Cardiac atrium fibroblast (primary cell): ENCODE results near the gene RBM48. TPM values are rescaled to one million over a fixed set of nuclear protein-coding genes. Genes with fewer than 3 reads are reported as not detected.

Experiments used
- total RNA-seq: library from RNA; depleted of rRNA; stranded (reverse); fragments of >200 nt; gene quantifications from 2 replicates; pipeline ENCODE4 v1.2.3, GENCODE V29; 2015

RBM48 gene
- total RNA-seq = 5.2 and 5.8 TPM in 2 replicates

DNA sequence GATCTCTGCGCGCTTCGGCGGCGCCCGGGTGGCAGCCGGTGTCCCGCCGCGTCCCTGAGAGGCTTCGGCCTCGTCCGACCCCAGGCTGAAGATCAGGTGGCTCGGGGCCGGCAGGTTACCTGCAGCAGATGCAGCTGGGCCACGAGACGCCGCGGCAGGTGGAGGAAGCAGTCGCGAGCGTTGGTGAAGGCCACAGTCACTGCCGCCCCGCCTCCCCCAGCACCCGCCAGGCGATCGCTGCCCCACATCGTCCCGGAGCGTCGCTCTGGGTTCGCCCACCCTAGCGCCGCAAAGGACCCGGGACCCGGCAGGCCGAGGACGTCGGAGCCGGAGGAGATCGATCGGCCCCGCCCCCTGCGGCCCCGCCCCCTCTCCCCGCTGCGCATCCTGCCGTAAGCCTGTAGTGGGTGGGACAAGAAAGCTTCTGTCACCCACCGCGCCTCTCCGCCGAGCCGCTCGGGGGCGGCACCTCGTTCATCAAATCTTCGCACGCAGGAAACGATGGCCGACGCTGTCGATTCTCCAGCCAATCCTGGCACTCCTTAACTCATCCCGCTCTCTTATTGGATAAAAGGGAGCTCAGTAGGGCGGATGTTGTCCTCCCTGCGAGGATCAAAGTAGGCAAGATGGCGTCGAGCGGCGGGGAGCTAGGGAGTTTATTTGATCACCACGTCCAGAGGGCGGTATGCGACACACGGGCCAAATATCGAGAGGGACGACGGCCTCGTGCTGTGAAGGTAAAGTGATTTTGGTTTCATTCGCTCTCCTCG, at the start of gene RBM48, which contains the start of gene PEX1:
RBM48 (plus strand) TSS at position 608 of the 770 bp plus-strand sequence; CDS start at position 627, 19 bp downstream.
PEX1 (minus strand) TSS at position 333 of the 770 bp plus-strand sequence; CDS start at position 248, 85 bp downstream.

Other genes with a start within 250 kb of the RBM48 start
- 13.5 and 19.8 TPM in 2 replicates for gene GATAD1, start 81.3 kb upstream of the RBM48 start, total RNA-seq
- gene ERVW-1, start 50.8 kb upstream of the RBM48 start, total RNA-seq = not detected in 2 replicates
- 7.0 and 7.8 TPM in 2 replicates for gene PEX1, start 275 bp upstream of the RBM48 start, total RNA-seq
- gene FAM133B, start 61.6 kb downstream of the RBM48 start, total RNA-seq = 9.7 and 23.0 TPM in 2 replicates